Measurements from ENCODE around the gene CLPX.

DNA sequence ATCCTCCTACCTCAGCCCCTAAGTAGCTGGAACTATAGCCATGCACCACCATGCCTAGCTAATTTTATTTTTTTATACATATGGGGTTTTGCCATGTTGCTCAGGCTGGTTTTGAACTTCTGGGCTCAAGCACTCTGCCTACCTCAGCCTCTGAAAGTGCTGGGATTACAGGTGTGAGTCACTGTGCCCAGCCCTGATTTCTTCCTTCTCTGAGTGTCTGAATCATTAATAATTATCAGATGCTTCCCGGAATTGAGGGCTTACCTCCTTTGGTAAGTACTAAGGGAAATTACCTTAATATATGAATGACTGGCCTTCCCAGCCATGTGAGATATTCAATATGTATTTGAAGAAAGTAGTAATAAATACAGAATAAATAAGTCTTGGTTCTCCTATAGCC is 7.2 kb downstream of the CLPX start:
- no peak for TF ChIP-seq CTCF (conservative IDR thresholded peaks at IDR 0.05; ENCODE audit: low read length)
- TF ChIP-seq EZH2phosphoT487 (IDR thresholded peaks at IDR 0.05; ENCODE audit: borderline replicate concordance, low read depth, low read length) = no peak

Measured in OCI-LY7 (cell line).